ENCODE measurements around the gene HIF3A.

HIF3A gene

DNA sequence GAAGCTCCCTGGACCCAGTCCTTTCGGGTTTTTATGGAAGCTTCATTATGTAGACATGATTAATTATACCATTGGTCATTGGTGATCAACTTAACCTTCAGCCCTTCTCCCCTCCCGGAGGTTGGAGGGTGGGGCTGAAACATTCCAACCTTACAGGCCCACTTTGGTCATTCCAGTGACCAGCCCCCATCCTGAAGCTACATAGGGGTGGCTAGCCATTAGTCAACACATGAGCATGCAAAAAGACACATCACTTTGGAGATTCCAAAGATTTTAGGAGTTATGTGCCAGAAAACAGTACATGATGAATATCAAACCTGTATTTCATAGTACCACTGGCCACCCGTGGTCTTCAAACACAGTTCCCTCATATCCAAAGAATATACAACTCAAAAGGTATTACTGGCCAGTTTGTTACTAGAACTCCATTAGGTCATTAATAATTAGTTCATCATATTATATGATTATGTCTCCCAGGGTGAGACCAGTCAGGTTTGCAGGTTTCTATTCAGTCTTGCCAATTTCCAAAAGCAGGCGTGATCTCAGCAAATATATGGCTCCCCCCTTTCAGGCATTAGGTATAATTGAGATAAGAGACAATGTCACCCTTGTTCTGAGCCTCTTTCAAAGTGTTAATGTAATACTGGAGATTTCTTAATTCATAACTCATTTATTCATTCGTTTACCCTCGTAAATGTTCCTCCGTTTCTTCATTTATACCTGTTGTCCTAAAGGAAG lies 61.2 kb downstream of the HIF3A start:
- Histone ChIP-seq H3K79me2 (ENCODE audit: insufficient read depth, low read length) (peaks cover 35% of the 10 kb centered on the region), H3K27ac (ENCODE audit: low read depth, low read length, poor library complexity, severe bottlenecking) (no peak overlapping the region), H3K36me3 (ENCODE audit: insufficient read depth, low read length) (peaks cover 78% of the 10 kb centered on the region), H3F3A (ENCODE audit: insufficient read depth, low read length) (0 out of 2 replicates have a peak, but pooled peaks cover 4% of the 10 kb centered on the region), H3K9me2 (ENCODE audit: low read depth, low read length) (no peaks in the 10 kb centered on the region), H3K4me2 (ENCODE audit: low read length) (no peak overlapping the region), H3K4me1 (ENCODE audit: insufficient read depth, low read length, severe bottlenecking) (peaks cover 21% of the 10 kb centered on the region), H2AFZ (ENCODE audit: low read length) (no peak overlapping the region), H3K27me3 (ENCODE audit: insufficient read depth, low read length) (no peaks in the 10 kb centered on the region), H3K9me3 (ENCODE audit: low read length) (no peaks in the 10 kb centered on the region), H3K9ac (ENCODE audit: low read length) (no peak overlapping the region), H3K4me3 (ENCODE audit: low read depth, low read length, poor library complexity, severe bottlenecking) (no peak overlapping the region), H4K20me1 (ENCODE audit: insufficient read depth, low read length) (0 out of 2 replicates have a peak, but pooled peaks cover 3% of the 10 kb centered on the region)
- TF ChIP-seq CTCF (IDR thresholded peaks at IDR 0.05; ENCODE audit: low read length) (no peak), EZH2 (IDR thresholded peaks at IDR 0.05; ENCODE audit: borderline replicate concordance, low read length) (no peak)

GRCh38 chr19:46361915-46362314 lies 65.1 kb downstream of the HIF3A start:
- H3K9me2 ChIP-seq (ENCODE audit: low read depth, low read length), result no peaks in the 10 kb centered on the region
- peaks cover 40% of the 10 kb centered on the region for H3K79me2 ChIP-seq (ENCODE audit: insufficient read depth, low read length)
- H3K4me2 ChIP-seq (ENCODE audit: low read length), result no peak overlapping the region
- H3K27me3 ChIP-seq (ENCODE audit: insufficient read depth, low read length), result no peaks in the 10 kb centered on the region
- no peak overlapping the region for H3K4me3 ChIP-seq (ENCODE audit: low read depth, low read length, poor library complexity, severe bottlenecking)
- H3K9ac ChIP-seq (ENCODE audit: low read length), result no peak overlapping the region
- peaks cover 72% of the 10 kb centered on the region for H3K36me3 ChIP-seq (ENCODE audit: insufficient read depth, low read length)
- no peaks in the 10 kb centered on the region for H3K9me3 ChIP-seq (ENCODE audit: low read length)
- H3K27ac ChIP-seq (ENCODE audit: low read depth, low read length, poor library complexity, severe bottlenecking), result no peak overlapping the region
- no peak for TF ChIP-seq CTCF (IDR thresholded peaks at IDR 0.05; ENCODE audit: low read length)
- no peak for TF ChIP-seq EZH2 (IDR thresholded peaks at IDR 0.05; ENCODE audit: borderline replicate concordance, low read length)
- 0 out of 2 replicates have a peak, but pooled peaks cover 3% of the 10 kb centered on the region for H4K20me1 ChIP-seq (ENCODE audit: insufficient read depth, low read length)
- peaks cover 5% of the 10 kb centered on the region for H3K4me1 ChIP-seq (ENCODE audit: insufficient read depth, low read length, severe bottlenecking)
- H3F3A ChIP-seq (ENCODE audit: insufficient read depth, low read length), result 0 out of 2 replicates have a peak, but pooled peaks cover 4% of the 10 kb centered on the region
- H2AFZ ChIP-seq (ENCODE audit: low read length), result no peak overlapping the region

DNA sequence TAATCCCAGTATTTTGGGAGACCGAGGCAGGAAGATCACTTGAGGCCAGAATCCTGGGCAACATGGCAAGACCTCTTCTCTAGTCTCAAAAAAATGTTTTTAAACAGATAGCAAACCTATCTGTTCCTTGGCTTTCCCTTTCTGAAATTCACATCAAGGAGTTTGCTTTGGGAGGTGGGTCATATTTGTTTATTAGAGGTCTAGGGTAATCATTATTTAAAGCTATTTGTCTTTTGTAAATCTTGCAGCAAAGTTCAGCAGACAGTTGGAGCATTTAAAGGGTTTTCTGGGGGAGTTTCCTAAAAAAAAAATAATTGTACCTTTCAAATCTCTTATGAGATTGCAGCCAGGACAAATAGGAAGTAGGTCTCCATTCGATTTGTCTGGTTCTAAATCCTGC lies 67.5 kb downstream of the HIF3A start:
- TF ChIP-seq CTCF (IDR thresholded peaks at IDR 0.05; ENCODE audit: low read length) (no peak), EZH2 (IDR thresholded peaks at IDR 0.05; ENCODE audit: borderline replicate concordance, low read length) (no peak)
- Histone ChIP-seq H3K79me2 (ENCODE audit: insufficient read depth, low read length) (peaks cover 23% of the 10 kb centered on the region), H3K9me3 (ENCODE audit: low read length) (no peaks in the 10 kb centered on the region), H3K27ac (ENCODE audit: low read depth, low read length, poor library complexity, severe bottlenecking) (no peak overlapping the region), H3K4me3 (ENCODE audit: low read depth, low read length, poor library complexity, severe bottlenecking) (no peak overlapping the region), H3K27me3 (ENCODE audit: insufficient read depth, low read length) (no peaks in the 10 kb centered on the region), H4K20me1 (ENCODE audit: insufficient read depth, low read length) (no peaks in the 10 kb centered on the region), H3F3A (ENCODE audit: insufficient read depth, low read length) (no peaks in the 10 kb centered on the region), H2AFZ (ENCODE audit: low read length) (no peak overlapping the region), H3K9ac (ENCODE audit: low read length) (no peak overlapping the region), H3K4me2 (ENCODE audit: low read length) (no peak overlapping the region), H3K9me2 (ENCODE audit: low read depth, low read length) (no peaks in the 10 kb centered on the region), H3K36me3 (ENCODE audit: insufficient read depth, low read length) (peaks cover 56% of the 10 kb centered on the region), H3K4me1 (ENCODE audit: insufficient read depth, low read length, severe bottlenecking) (peaks cover 18% of the 10 kb centered on the region)
